H9 (cell line): ENCODE results near the gene NUP98. TPM values are rescaled to one million over a fixed set of nuclear protein-coding genes. Genes with fewer than 3 reads are reported as not detected.

ENCODE experiments used
- DNase-seq: peaks from one replicate; pipeline ENCODE4 v3.0.0-alpha.2; 2017
- H2AFZ ChIP-seq: one replicate; pipeline ENCODE4 v1.6.1; 2013; ENCODE audit warnings: mild to moderate bottlenecking, low read length, control low read depth, moderate library complexity
- H2AK5ac ChIP-seq: 2 replicates; pipeline ENCODE4 v1.6.1; 2013; ENCODE audit warnings: low read length, control low read depth, mixed read lengths; ENCODE audit not compliant: insufficient read length
- H2BK120ac ChIP-seq: one replicate; pipeline ENCODE4 v1.6.1; 2013; ENCODE audit warnings: low read depth, mild to moderate bottlenecking, low read length, control low read depth, inconsistent platforms; ENCODE audit not compliant: poor library complexity, severe bottlenecking
- H2BK12ac ChIP-seq: 2 replicates; pipeline ENCODE4 v1.6.1; 2013; ENCODE audit warnings: low read length, control low read depth, mixed read lengths, low read depth; ENCODE audit not compliant: insufficient read length
- H2BK15ac ChIP-seq: 2 replicates; pipeline ENCODE4 v1.6.1; 2013; ENCODE audit warnings: low read depth, low read length, control low read depth
- H2BK20ac ChIP-seq: one replicate; pipeline ENCODE4 v1.6.1; 2013; ENCODE audit warnings: low read depth, mild to moderate bottlenecking, low read length, control low read depth, inconsistent platforms; ENCODE audit not compliant: poor library complexity, severe bottlenecking
- H2BK5ac ChIP-seq: 2 replicates; pipeline ENCODE4 v1.6.1; 2013; ENCODE audit warnings: low read length, control low read depth, mixed read lengths; ENCODE audit not compliant: insufficient read length
- H3K14ac ChIP-seq: 2 replicates; pipeline ENCODE4 v1.6.1; 2013; ENCODE audit warnings: low read length, control low read depth; ENCODE audit not compliant: insufficient read depth
- H3K18ac ChIP-seq: 2 replicates; pipeline ENCODE4 v1.6.1; 2013; ENCODE audit warnings: low read depth, mild to moderate bottlenecking, mixed read lengths, low read length, control low read depth; ENCODE audit not compliant: insufficient read length
- H3K23ac ChIP-seq: 2 replicates; pipeline ENCODE4 v1.6.1; 2013; ENCODE audit warnings: low read length, control low read depth, mixed read lengths, low read depth; ENCODE audit not compliant: insufficient read length
- H3K23me2 ChIP-seq: 2 replicates; pipeline ENCODE4 v1.6.1; 2013; ENCODE audit warnings: low read depth, mild to moderate bottlenecking, mixed read lengths, low read length, control low read depth; ENCODE audit not compliant: insufficient read length, poor library complexity, severe bottlenecking
- H3K27ac ChIP-seq: 2 replicates; pipeline ENCODE4 v1.5.1; 2013; ENCODE audit warnings: low read length, control low read depth, mixed read lengths, low read depth; ENCODE audit not compliant: insufficient read length
- H3K27me3 ChIP-seq: 2 replicates; pipeline ENCODE4 v1.6.1; 2013; ENCODE audit warnings: low read length, control low read depth, inconsistent platforms; ENCODE audit not compliant: insufficient read depth
- H3K4ac ChIP-seq: 2 replicates; pipeline ENCODE4 v1.6.1; 2013; ENCODE audit warnings: low read depth, mild to moderate bottlenecking, control low read depth, inconsistent platforms, low read length, moderate library complexity
- H3K4me1 ChIP-seq: 2 replicates; pipeline ENCODE4 v1.6.1; 2013; ENCODE audit warnings: low read length, control low read depth, inconsistent platforms; ENCODE audit not compliant: insufficient read depth
- H3K4me2 ChIP-seq: 2 replicates; pipeline ENCODE4 v1.6.1; 2013; ENCODE audit warnings: low read length, control low read depth, mixed read lengths; ENCODE audit not compliant: insufficient read length, insufficient read depth
- H3K56ac ChIP-seq: 2 replicates; pipeline ENCODE4 v1.6.1; 2013; ENCODE audit warnings: low read depth, mild to moderate bottlenecking, mixed read lengths, low read length, control low read depth; ENCODE audit not compliant: insufficient read length
- H3K79me1 ChIP-seq: 2 replicates; pipeline ENCODE4 v1.6.1; 2013; ENCODE audit warnings: low read depth, mild to moderate bottlenecking, moderate library complexity, low read length, control low read depth, inconsistent platforms; ENCODE audit not compliant: insufficient read depth, poor library complexity, severe bottlenecking
- H3K79me2 ChIP-seq: 2 replicates; pipeline ENCODE4 v1.6.1; 2013; ENCODE audit warnings: low read length, control low read depth, inconsistent platforms; ENCODE audit not compliant: insufficient read depth
- H3K9ac ChIP-seq: 2 replicates; pipeline ENCODE4 v1.6.1; 2013; ENCODE audit warnings: low read length, control low read depth, mixed read lengths; ENCODE audit not compliant: insufficient read length; ENCODE audit errors: extremely low read depth
- H3K9me3 ChIP-seq: one replicate; pipeline ENCODE4 v1.6.1; 2013; ENCODE audit warnings: low read depth, low read length, inconsistent platforms; ENCODE audit not compliant: control insufficient read depth
- H3T11ph ChIP-seq: one replicate; pipeline ENCODE4 v1.6.1; 2013; ENCODE audit warnings: mild to moderate bottlenecking, low read length, control low read depth, inconsistent platforms
- H4K20me1 ChIP-seq: one replicate; pipeline ENCODE4 v1.6.1; 2013; ENCODE audit not compliant: control insufficient read depth, insufficient read length, insufficient read depth
- H4K5ac ChIP-seq: 2 replicates; pipeline ENCODE4 v1.6.1; 2013; ENCODE audit warnings: low read depth, mild to moderate bottlenecking, mixed read lengths, low read length, control low read depth; ENCODE audit not compliant: insufficient read length
- H4K8ac ChIP-seq: replicated peaks from 2 replicates; pipeline ENCODE4 v1.6.1; 2013; ENCODE audit warnings: low read length, control low read depth, mixed read lengths, low read depth; ENCODE audit not compliant: insufficient read length
- H4K91ac ChIP-seq: 2 replicates; pipeline ENCODE4 v1.6.1; 2013; ENCODE audit warnings: low read depth, mild to moderate bottlenecking, moderate library complexity, mixed read lengths, low read length, control low read depth; ENCODE audit not compliant: insufficient read length
- H3K27ac Mint-ChIP-seq, 3 experiments: 2 replicates in 2 of 3; 3 replicates in 1 of 3; pipeline ENCODE4 v1.8.0; 2020 to 2021; ENCODE audit warnings: mixed read lengths in 3 of 3, mild to moderate bottlenecking in 1 of 3, moderate library complexity in 1 of 3
- H3K27me3 Mint-ChIP-seq: 2 replicates; pipeline ENCODE4 v1.8.0; 2021; ENCODE audit warnings: low read depth, mild to moderate bottlenecking, moderate library complexity, mixed read lengths
- H3K36me3 Mint-ChIP-seq, 3 experiments: 2 replicates in 2 of 3; 3 replicates in 1 of 3; pipeline ENCODE4 v1.8.0; 2020 to 2021; ENCODE audit warnings: low read depth in 3 of 3, mixed read lengths in 3 of 3; ENCODE audit not compliant: insufficient read depth in 1 of 3
- H3K4me1 Mint-ChIP-seq, 2 experiments: 2 replicates each; pipeline ENCODE4 v1.8.0; 2020; ENCODE audit warnings: mixed read lengths in 2 of 2
- H3K4me3 Mint-ChIP-seq, 2 experiments: 2 replicates in 1 of 2; 3 replicates in 1 of 2; pipeline ENCODE4 v1.8.0; 2020 to 2021; ENCODE audit warnings: mild to moderate bottlenecking in 2 of 2, mixed read lengths in 2 of 2, moderate library complexity in 1 of 2
- H3K9me3 Mint-ChIP-seq, 2 experiments: 2 replicates in 1 of 2; 3 replicates in 1 of 2; pipeline ENCODE4 v1.8.0; 2020; ENCODE audit warnings: mild to moderate bottlenecking in 2 of 2, mixed read lengths in 2 of 2, moderate library complexity in 1 of 2
- CTCF ChIP-seq: fragments of 200-600 bp; sonication (generic); conservative IDR thresholded peaks from 3 replicates; pipeline ENCODE4 v1.8.0; 2021; ENCODE audit warnings: antibody characterized with exemption, mild to moderate bottlenecking
- WGBS: extraction: QIAGEN DNeasy Blood & Tissue Kit; methylation state at CpG from one replicate; pipeline ENCODE4 v1.1.7; 2013; ENCODE audit warnings: missing lambda C conversion rate, low lambda C conversion rate, mixed read lengths; ENCODE audit not compliant: insufficient read length; ENCODE audit errors: extremely low coverage; 5-methylcytosine and 5-hydroxymethylcytosine counted together
- total RNA-seq: library from RNA; stranded (reverse); gene quantifications from 2 replicates; pipeline ENCODE4 v1.2.1, GENCODE V29; 2021

Gene NUP98
- total RNA-seq, 1 experiment from 2014 or later = 105 TPM

- no peak overlapping the region for H2AFZ ChIP-seq
- H3K27me3 Mint-ChIP-seq = no peaks in the 10 kb centered on the region
- H3K79me1 ChIP-seq = no peaks in the 10 kb centered on the region
- H2BK12ac ChIP-seq = no peak overlapping the region
- peaks cover 13% of the 10 kb centered on the region; the same call in 1 of the 2 replicates for H3K4me1 ChIP-seq
- no peak overlapping the region for H2BK20ac ChIP-seq
- no peak overlapping the region for H2AK5ac ChIP-seq
- no peak overlapping the region for H3T11ph ChIP-seq
- peaks cover 37 to 66% (median 58%) of the 10 kb centered on the region in 3 experiments for H3K36me3 Mint-ChIP-seq
- H2BK5ac ChIP-seq = no peak overlapping the region
- H3K4me3 Mint-ChIP-seq = no peak overlapping the region
- H3K14ac ChIP-seq = no peak overlapping the region; the same call in 1 of the 2 replicates
- no peak overlapping the region for H2BK15ac ChIP-seq
- no peak overlapping the region for H4K5ac ChIP-seq
- no peak overlapping the region for H3K56ac ChIP-seq
- no peak overlapping the region for H3K27ac ChIP-seq
- H3K23me2 ChIP-seq = no peaks in the 10 kb centered on the region
- H3K79me2 ChIP-seq = no peaks in the 10 kb centered on the region
- no peaks in the 10 kb centered on the region for H3K9me3 ChIP-seq
- no peak for TF ChIP-seq CTCF
- H3K4me2 ChIP-seq = no peak overlapping the region
- no peak overlapping the region for H3K9ac ChIP-seq
- no peaks in the 10 kb centered on the region for H3K9me3 Mint-ChIP-seq
- peaks cover 46% of the 10 kb centered on the region in 2 experiments for H3K4me1 Mint-ChIP-seq
- H3K18ac ChIP-seq = no peak overlapping the region
- H3K27ac Mint-ChIP-seq = peak overlapping the region; percentile 83 to 99 (median 94); a peak in 5 of 7 replicates
- H4K91ac ChIP-seq = no peak overlapping the region
- no peak overlapping the region for H3K23ac ChIP-seq
- peaks cover 6% of the 10 kb centered on the region for H4K20me1 ChIP-seq
- H3K27me3 ChIP-seq = no peaks in the 10 kb centered on the region
- H3K4ac ChIP-seq = no peak overlapping the region
- no peak for DNase-seq
- H4K8ac ChIP-seq = no peak overlapping the region
- no CpG with 5 or more reads among the region's 35 CpGs for WGBS
- no peak overlapping the region for H2BK120ac ChIP-seq
Observed at GRCh38 chr11:3827434-3828186, 30.3 kb upstream of the NUP98 start.
